ENCODE data around the gene TNK1. TPM values are rescaled to one million over a fixed set of nuclear protein-coding genes. Genes with fewer than 3 reads are reported as not detected.

Gene TNK1
- total RNA-seq, 1 experiment from 2014 or later = 16.8 TPM

DNA sequence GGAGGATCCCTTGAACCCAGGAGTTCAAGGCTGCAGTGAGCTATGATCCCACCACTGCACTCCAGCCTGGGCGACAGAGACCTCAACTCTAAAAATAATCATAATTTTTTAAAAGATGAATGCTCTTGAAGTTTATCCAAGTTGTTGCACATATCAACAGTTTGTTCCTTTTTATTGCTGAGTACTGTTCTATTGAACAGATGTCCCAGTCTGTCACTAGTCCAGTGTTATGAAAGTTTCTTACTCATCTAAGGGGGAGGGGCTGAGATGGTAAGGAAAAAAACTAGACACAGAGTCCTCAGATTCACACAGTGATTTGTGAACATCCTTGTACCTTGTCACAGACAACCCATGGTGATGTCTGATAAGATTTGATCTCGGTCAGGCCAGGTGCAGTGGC, 40.7 kb upstream of the TNK1 start:
- Histone ChIP-seq H3K27ac (ENCODE audit: low read depth, low read length) (no peak overlapping the region), H3K27me3 (ENCODE audit: insufficient read depth, low read length) (no peaks in the 10 kb centered on the region), H3K79me2 (ENCODE audit: insufficient read depth, low read length) (no peaks in the 10 kb centered on the region), H4K20me1 (ENCODE audit: insufficient read depth) (no peaks in the 10 kb centered on the region), H3K9me2 (ENCODE audit: insufficient read depth) (no peaks in the 10 kb centered on the region), H3K4me2 (ENCODE audit: low read length) (no peak overlapping the region), H3K9ac (ENCODE audit: low read length) (no peak overlapping the region), H3K9me3 (ENCODE audit: control insufficient read depth in 1 of 2, insufficient read depth in 1 of 2, low read depth in 1 of 2, low read length in 2 of 2) (no peaks in the 10 kb centered on the region), H2AFZ (ENCODE audit: low read depth, low read length, poor library complexity, severe bottlenecking) (no peak overlapping the region), H3K4me1 (ENCODE audit: control insufficient read depth in 1 of 2, insufficient read depth in 2 of 2, low read length in 2 of 2) (peaks cover 0 to 5% of the 10 kb centered on the region in 2 experiments; a peak in 2 of 4 replicates), H3K4me3 (replicated peaks in 1 of 2; ENCODE audit: low read depth in 1 of 2, low read length in 2 of 2) (no peak overlapping the region), H3K36me3 (ENCODE audit: control insufficient read depth in 1 of 2, insufficient read depth in 2 of 2, low read length in 2 of 2) (no peaks in the 10 kb centered on the region)
- RAD21 ChIA-PET (ENCODE audit: low non-redundant PET in 1 of 2, low total read pairs in 2 of 2, uncharacterized antibody in 2 of 2, unreplicated experiment in 2 of 2) = no interaction called here
- POLR2A ChIA-PET = no interaction called here
- DNase-seq (ENCODE audit: low read depth, low spot score) = no peak
- CTCF ChIA-PET = no interaction called here
- ATAC-seq = no peak
- TF ChIP-seq SIN3A (IDR thresholded peaks at IDR 0.05; ENCODE audit: low read depth) (no peak), ZNF274 (IDR thresholded peaks at IDR 0.05; ENCODE audit: low read depth, low read length) (no peak), POLR2AphosphoS5 (IDR thresholded peaks at IDR 0.05; ENCODE audit: low read depth, low read length) (no peak), CEBPB (IDR thresholded peaks at IDR 0.05; ENCODE audit: low read depth) (no peak), SRF (IDR thresholded peaks at IDR 0.05; ENCODE audit: low read depth) (no peak), RAD21 (IDR thresholded peaks at IDR 0.05; ENCODE audit: low read depth) (no peak), JUND (IDR thresholded peaks at IDR 0.05) (no peak), POLR2A (IDR thresholded peaks at IDR 0.05; ENCODE audit: borderline replicate concordance, extremely low read depth, insufficient read depth, insufficient read length) (no peak), EZH2phosphoT487 (IDR thresholded peaks at IDR 0.05; ENCODE audit: borderline replicate concordance) (no peak), SP1 (IDR thresholded peaks at IDR 0.05; ENCODE audit: low read depth) (no peak)
- TF ChIP-seq, protein P1, sequence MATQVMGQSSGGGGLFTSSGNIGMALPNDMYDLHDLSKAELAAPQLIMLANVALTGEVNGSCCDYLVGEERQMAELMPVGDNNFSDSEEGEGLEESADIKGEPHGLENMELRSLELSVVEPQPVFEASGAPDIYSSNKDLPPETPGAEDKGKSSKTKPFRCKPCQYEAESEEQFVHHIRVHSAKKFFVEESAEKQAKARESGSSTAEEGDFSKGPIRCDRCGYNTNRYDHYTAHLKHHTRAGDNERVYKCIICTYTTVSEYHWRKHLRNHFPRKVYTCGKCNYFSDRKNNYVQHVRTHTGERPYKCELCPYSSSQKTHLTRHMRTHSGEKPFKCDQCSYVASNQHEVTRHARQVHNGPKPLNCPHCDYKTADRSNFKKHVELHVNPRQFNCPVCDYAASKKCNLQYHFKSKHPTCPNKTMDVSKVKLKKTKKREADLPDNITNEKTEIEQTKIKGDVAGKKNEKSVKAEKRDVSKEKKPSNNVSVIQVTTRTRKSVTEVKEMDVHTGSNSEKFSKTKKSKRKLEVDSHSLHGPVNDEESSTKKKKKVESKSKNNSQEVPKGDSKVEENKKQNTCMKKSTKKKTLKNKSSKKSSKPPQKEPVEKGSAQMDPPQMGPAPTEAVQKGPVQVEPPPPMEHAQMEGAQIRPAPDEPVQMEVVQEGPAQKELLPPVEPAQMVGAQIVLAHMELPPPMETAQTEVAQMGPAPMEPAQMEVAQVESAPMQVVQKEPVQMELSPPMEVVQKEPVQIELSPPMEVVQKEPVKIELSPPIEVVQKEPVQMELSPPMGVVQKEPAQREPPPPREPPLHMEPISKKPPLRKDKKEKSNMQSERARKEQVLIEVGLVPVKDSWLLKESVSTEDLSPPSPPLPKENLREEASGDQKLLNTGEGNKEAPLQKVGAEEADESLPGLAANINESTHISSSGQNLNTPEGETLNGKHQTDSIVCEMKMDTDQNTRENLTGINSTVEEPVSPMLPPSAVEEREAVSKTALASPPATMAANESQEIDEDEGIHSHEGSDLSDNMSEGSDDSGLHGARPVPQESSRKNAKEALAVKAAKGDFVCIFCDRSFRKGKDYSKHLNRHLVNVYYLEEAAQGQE (IDR thresholded peaks at IDR 0.05; ENCODE audit: low read depth) = no peak
- TF ChIP-seq, protein P2, sequence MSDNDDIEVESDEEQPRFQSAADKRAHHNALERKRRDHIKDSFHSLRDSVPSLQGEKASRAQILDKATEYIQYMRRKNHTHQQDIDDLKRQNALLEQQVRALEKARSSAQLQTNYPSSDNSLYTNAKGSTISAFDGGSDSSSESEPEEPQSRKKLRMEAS (IDR thresholded peaks at IDR 0.05) = no peak
- TF ChIP-seq, protein P3, sequence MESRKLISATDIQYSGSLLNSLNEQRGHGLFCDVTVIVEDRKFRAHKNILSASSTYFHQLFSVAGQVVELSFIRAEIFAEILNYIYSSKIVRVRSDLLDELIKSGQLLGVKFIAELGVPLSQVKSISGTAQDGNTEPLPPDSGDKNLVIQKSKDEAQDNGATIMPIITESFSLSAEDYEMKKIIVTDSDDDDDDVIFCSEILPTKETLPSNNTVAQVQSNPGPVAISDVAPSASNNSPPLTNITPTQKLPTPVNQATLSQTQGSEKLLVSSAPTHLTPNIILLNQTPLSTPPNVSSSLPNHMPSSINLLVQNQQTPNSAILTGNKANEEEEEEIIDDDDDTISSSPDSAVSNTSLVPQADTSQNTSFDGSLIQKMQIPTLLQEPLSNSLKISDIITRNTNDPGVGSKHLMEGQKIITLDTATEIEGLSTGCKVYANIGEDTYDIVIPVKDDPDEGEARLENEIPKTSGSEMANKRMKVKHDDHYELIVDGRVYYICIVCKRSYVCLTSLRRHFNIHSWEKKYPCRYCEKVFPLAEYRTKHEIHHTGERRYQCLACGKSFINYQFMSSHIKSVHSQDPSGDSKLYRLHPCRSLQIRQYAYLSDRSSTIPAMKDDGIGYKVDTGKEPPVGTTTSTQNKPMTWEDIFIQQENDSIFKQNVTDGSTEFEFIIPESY (IDR thresholded peaks at IDR 0.05; ENCODE audit: extremely low read depth, insufficient replicate concordance, low read length) = no peak
- TF ChIP-seq, protein P4, sequence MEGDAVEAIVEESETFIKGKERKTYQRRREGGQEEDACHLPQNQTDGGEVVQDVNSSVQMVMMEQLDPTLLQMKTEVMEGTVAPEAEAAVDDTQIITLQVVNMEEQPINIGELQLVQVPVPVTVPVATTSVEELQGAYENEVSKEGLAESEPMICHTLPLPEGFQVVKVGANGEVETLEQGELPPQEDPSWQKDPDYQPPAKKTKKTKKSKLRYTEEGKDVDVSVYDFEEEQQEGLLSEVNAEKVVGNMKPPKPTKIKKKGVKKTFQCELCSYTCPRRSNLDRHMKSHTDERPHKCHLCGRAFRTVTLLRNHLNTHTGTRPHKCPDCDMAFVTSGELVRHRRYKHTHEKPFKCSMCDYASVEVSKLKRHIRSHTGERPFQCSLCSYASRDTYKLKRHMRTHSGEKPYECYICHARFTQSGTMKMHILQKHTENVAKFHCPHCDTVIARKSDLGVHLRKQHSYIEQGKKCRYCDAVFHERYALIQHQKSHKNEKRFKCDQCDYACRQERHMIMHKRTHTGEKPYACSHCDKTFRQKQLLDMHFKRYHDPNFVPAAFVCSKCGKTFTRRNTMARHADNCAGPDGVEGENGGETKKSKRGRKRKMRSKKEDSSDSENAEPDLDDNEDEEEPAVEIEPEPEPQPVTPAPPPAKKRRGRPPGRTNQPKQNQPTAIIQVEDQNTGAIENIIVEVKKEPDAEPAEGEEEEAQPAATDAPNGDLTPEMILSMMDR (IDR thresholded peaks at IDR 0.05 in 2 of 3, conservative IDR thresholded peaks at IDR 0.05 in 1 of 3; ENCODE audit: borderline replicate concordance in 1 of 3, insufficient read depth in 1 of 3, low read depth in 2 of 3, low read length in 2 of 3) = no peak
- no TSS peak for BruUV-seq (replicated peaks)
- intact Hi-C loops (cut with micrococcal nuclease) = no loop called here

Measured in HCT116 (cell line).